ENCODE data around the gene CMSS1.

DNA sequence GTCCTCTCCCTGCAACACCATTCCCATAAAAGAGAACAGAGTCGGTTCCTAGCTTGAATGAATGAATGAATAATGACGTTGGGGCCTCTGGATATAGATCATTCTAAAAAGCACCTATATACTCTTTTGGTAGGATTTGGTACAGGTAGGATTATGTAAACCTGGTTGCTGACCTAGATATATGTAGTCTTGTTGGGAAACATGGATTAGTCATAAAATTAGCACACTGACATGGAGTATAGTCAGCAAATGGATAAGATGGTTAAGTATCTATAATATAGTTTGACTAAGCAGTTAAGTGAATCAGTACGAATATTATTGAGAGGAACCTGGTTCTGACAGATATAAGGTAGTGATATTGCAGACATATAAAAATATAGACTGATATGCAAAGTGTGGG is 154.1 kb downstream of the CMSS1 start:
- TF ChIP-seq TAF1 (IDR thresholded peaks at IDR 0.05; ENCODE audit: borderline replicate concordance, insufficient read depth, low read length), result no peak
- TF ChIP-seq POLR2AphosphoS5 (IDR thresholded peaks at IDR 0.05; ENCODE audit: low read depth, low read length), result no peak
- no peak for TF ChIP-seq FOXP2 (optimal IDR thresholded peaks at IDR 0.05; ENCODE audit: borderline replicate concordance, extremely low read depth, extremely low read length, insufficient read depth)
